WTC11 (cell line): Measurements from ENCODE around the gene LY6G6C. TPM values are rescaled to one million over a fixed set of nuclear protein-coding genes. Genes with fewer than 3 reads are reported as not detected.

ENCODE experiments used
- ATAC-seq: fragments of 200-7000 bp; cut with Tn5 transposase; 2 replicates; pipeline ENCODE4 v1.10.0; 2021; ENCODE audit warnings: mild to moderate bottlenecking, moderate library complexity
- CTCF ChIA-PET: fragments of 300-600 bp; sonication (Branson Sonifier 250); formaldehyde crosslinking; loops from one replicate; lab custom pipeline; 2021; ENCODE audit warnings: antibody characterized with exemption; lab: Charles Lee
- POLR2A ChIA-PET: fragments of 350-600 bp; sonication (Branson Sonifier 250); formaldehyde crosslinking; loops from one replicate; lab custom pipeline; 2021; ENCODE audit warnings: antibody characterized with exemption; lab: Charles Lee
- DNase-seq: peaks from one replicate; pipeline ENCODE4 v3.0.0; 2021; ENCODE audit warnings: low spot score
- H3K27ac Mint-ChIP-seq: 2 replicates; pipeline ENCODE4 v1.8.0; 2021; ENCODE audit warnings: mixed read lengths
- H3K27me3 Mint-ChIP-seq: 2 replicates; pipeline ENCODE4 v1.8.0; 2021; ENCODE audit warnings: low read depth, mild to moderate bottlenecking, moderate library complexity, mixed read lengths
- H3K36me3 Mint-ChIP-seq: 2 replicates; pipeline ENCODE4 v1.8.0; 2021; ENCODE audit warnings: mixed read lengths
- H3K4me1 Mint-ChIP-seq: 2 replicates; pipeline ENCODE4 v1.8.0; 2022; ENCODE audit warnings: mixed read lengths
- H3K4me3 Mint-ChIP-seq: 2 replicates; pipeline ENCODE4 v1.8.0; 2021; ENCODE audit warnings: mild to moderate bottlenecking, moderate library complexity, mixed read lengths
- H3K9me3 Mint-ChIP-seq: 2 replicates; pipeline ENCODE4 v1.8.0; 2021; ENCODE audit warnings: mixed read lengths
- ATF2 ChIP-seq: sonication (generic); formaldehyde crosslinking; IDR thresholded peaks from 2 replicates; pipeline ENCODE4 v1.8.1; 2022; ENCODE audit warnings: low read depth, missing genetic modification reagents, borderline replicate concordance
- CREM ChIP-seq: sonication (generic); formaldehyde crosslinking; IDR thresholded peaks from 2 replicates; pipeline ENCODE4 v1.8.1; 2022; ENCODE audit warnings: mild to moderate bottlenecking, missing genetic modification reagents, moderate library complexity
- E2F4 ChIP-seq: sonication (generic); formaldehyde crosslinking; IDR thresholded peaks from 2 replicates; pipeline ENCODE4 v1.8.1; 2022; ENCODE audit warnings: low read depth, mild to moderate bottlenecking, moderate library complexity, missing genetic modification reagents, borderline replicate concordance
- E2F5 ChIP-seq: sonication (generic); formaldehyde crosslinking; IDR thresholded peaks from 2 replicates; pipeline ENCODE4 v1.8.1; 2022; ENCODE audit warnings: mild to moderate bottlenecking, moderate library complexity, missing genetic modification reagents
- FOXP4 ChIP-seq: sonication (generic); formaldehyde crosslinking; IDR thresholded peaks from 2 replicates; pipeline ENCODE4 v1.8.0; 2022; ENCODE audit warnings: mild to moderate bottlenecking, missing genetic modification reagents
- GABPB1 ChIP-seq: sonication (generic); formaldehyde crosslinking; IDR thresholded peaks from 2 replicates; pipeline ENCODE4 v1.8.1; 2023; ENCODE audit warnings: mild to moderate bottlenecking, missing genetic modification reagents
- MAX ChIP-seq: sonication (generic); formaldehyde crosslinking; IDR thresholded peaks from 2 replicates; pipeline ENCODE4 v1.8.0; 2022; ENCODE audit warnings: mild to moderate bottlenecking, missing genetic modification reagents
- NR1H2 ChIP-seq: sonication (generic); formaldehyde crosslinking; IDR thresholded peaks from 2 replicates; pipeline ENCODE4 v1.9.0; 2021; ENCODE audit warnings: mild to moderate bottlenecking, moderate library complexity, missing genetic modification reagents
- NR3C1 ChIP-seq: sonication (generic); formaldehyde crosslinking; conservative IDR thresholded peaks from 2 replicates; pipeline ENCODE4 v1.8.1; 2023; ENCODE audit warnings: low read depth, mild to moderate bottlenecking, missing genetic modification reagents
- RELA ChIP-seq: sonication (generic); formaldehyde crosslinking; IDR thresholded peaks from 2 replicates; pipeline ENCODE4 v1.8.1; 2022; ENCODE audit warnings: missing genetic modification reagents, mild to moderate bottlenecking, borderline replicate concordance
- TCF7 ChIP-seq: sonication (generic); formaldehyde crosslinking; IDR thresholded peaks from 2 replicates; pipeline ENCODE4 v1.8.0; 2022; ENCODE audit warnings: mild to moderate bottlenecking, low read depth, missing genetic modification reagents, moderate library complexity
- ZNF121 ChIP-seq: sonication (generic); formaldehyde crosslinking; IDR thresholded peaks from 2 replicates; pipeline ENCODE4 v1.8.0; 2023; ENCODE audit warnings: missing genetic modification reagents
- ZNF281 ChIP-seq: sonication (generic); formaldehyde crosslinking; IDR thresholded peaks from 2 replicates; pipeline ENCODE4 v1.8.0; 2023; ENCODE audit warnings: mild to moderate bottlenecking, missing genetic modification reagents
- ZSCAN18 ChIP-seq: fragments of 250-450 bp; sonication (Bioruptor Pico); IDR thresholded peaks from 2 replicates; pipeline ENCODE4 v2.1.2; 2022; ENCODE audit warnings: mild to moderate bottlenecking, moderate library complexity
- total RNA-seq: library from RNA; stranded (reverse); gene quantifications from 3 replicates; pipeline ENCODE4 v1.2.3, GENCODE V29; 2021
- TF ChIP-seq, protein P1 (sequence below): sonication (generic); formaldehyde crosslinking; IDR thresholded peaks from 2 replicates; pipeline ENCODE4 v1.8.1; 2023; ENCODE audit warnings: mild to moderate bottlenecking, moderate library complexity, missing genetic modification reagents

Gene LY6G6C
- total RNA-seq, 1 experiment from 2014 or later: 0.35 TPM

GRCh38 chr6:31687321-31687720 lies 34.2 kb downstream of the LY6G6C start (continued):
- TF ChIP-seq FOXP4 (CRISPR knock-in tag): no peak
- TF ChIP-seq, all 79 proteins: peak for 0

GRCh38 chr6:31686483-31686882 lies 35.1 kb downstream of the LY6G6C start:
- TF ChIP-seq TCF7 (CRISPR knock-in tag): no peak
- TF ChIP-seq E2F4 (CRISPR knock-in tag): no peak
- TF ChIP-seq ZNF121 (CRISPR knock-in tag): no peak
- TF ChIP-seq CREM (CRISPR knock-in tag): no peak
- TF ChIP-seq ZSCAN18: no peak
- TF ChIP-seq ZNF281 (CRISPR knock-in tag): no peak
- no peak for TF ChIP-seq NR1H2 (CRISPR knock-in tag)
- TF ChIP-seq MAX (CRISPR knock-in tag): no peak
- no peak for TF ChIP-seq ATF2
- TF ChIP-seq NR3C1: no peak
- TF ChIP-seq E2F5: no peak
- TF ChIP-seq RELA (CRISPR knock-in tag): no peak
- no peak for TF ChIP-seq GABPB1 (CRISPR knock-in tag)
- TF ChIP-seq, protein P1, sequence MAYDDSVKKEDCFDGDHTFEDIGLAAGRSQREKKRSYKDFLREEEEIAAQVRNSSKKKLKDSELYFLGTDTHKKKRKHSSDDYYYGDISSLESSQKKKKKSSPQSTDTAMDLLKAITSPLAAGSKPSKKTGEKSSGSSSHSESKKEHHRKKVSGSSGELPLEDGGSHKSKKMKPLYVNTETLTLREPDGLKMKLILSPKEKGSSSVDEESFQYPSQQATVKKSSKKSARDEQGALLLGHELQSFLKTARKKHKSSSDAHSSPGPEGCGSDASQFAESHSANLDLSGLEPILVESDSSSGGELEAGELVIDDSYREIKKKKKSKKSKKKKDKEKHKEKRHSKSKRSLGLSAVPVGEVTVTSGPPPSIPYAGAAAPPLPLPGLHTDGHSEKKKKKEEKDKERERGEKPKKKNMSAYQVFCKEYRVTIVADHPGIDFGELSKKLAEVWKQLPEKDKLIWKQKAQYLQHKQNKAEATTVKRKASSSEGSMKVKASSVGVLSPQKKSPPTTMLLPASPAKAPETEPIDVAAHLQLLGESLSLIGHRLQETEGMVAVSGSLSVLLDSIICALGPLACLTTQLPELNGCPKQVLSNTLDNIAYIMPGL (CRISPR knock-in tag): no peak

More at GRCh38 chr6:31686483-31686882, 35.1 kb downstream of the LY6G6C start:
- Mint-ChIP-seq H3K4me3 (no peak overlapping the region), H3K9me3 (no peaks in the 10 kb centered on the region), H3K27me3 (peaks cover 11% of the 10 kb centered on the region), H3K36me3 (peaks cover 15% of the 10 kb centered on the region), H3K4me1 (peaks cover 9% of the 10 kb centered on the region), H3K27ac (no peak overlapping the region)
- POLR2A ChIA-PET: interaction anchor here (0.6 kb wide), 1 partner anchor 285 kb away, joined by 3 read pairs; no protein-coding TSS in a partner anchor
- CTCF ChIA-PET: no interaction called here
- no peak for ATAC-seq
- DNase-seq: no peak
